ENCODE measurements around the gene WFDC8. TPM values are rescaled to one million over a fixed set of nuclear protein-coding genes. Genes with fewer than 3 reads are reported as not detected.

Gene WFDC8
- total RNA-seq, 1 experiment from 2014 or later = not detected

- H3K9me3 ChIP-seq (ENCODE audit: low read depth, low read length, poor library complexity, severe bottlenecking) = no peaks in the 10 kb centered on the region
- TF ChIP-seq CTCF (conservative IDR thresholded peaks at IDR 0.05; ENCODE audit: low read depth, low read length) (no peak), EZH2 (IDR thresholded peaks at IDR 0.05; ENCODE audit: borderline replicate concordance, low read depth, low read length, poor library complexity, severe bottlenecking) (no peak)
- DNase-seq (ENCODE audit: low spot score) = no peak
- intact Hi-C loops (cut with micrococcal nuclease; ENCODE audit: unreplicated experiment) = no loop called here
- CTCF ChIA-PET = no interaction called here
- no peak within 1 kb of the TSS for H3K4me3 ChIP-seq (ENCODE audit: low read depth, low read length, poor library complexity, severe bottlenecking)
- POLR2A ChIA-PET (ENCODE audit: low non-redundant PET) = no interaction called here
- H3K36me3 ChIP-seq (ENCODE audit: insufficient read depth, low read length, poor library complexity, severe bottlenecking) = no peaks in the 10 kb centered on the region
- peaks cover 43% of the 10 kb centered on the region for H3K27me3 ChIP-seq (replicated peaks; ENCODE audit: insufficient read depth, low read depth, low read length, poor library complexity)
- no TSS peak for BruUV-seq (replicated peaks)
- no peaks in the 10 kb centered on the region for H3K4me1 ChIP-seq (ENCODE audit: insufficient read depth, low read length, poor library complexity, severe bottlenecking)
- H3K27ac ChIP-seq (ENCODE audit: low read depth, low read length, poor library complexity, severe bottlenecking) = no peak within 1 kb of the TSS
Measured at GRCh38 chr20:45539382-45539781, 39.7 kb downstream of the WFDC8 start, which contains the start of gene WFDC6. Gene WFDC6 (minus strand): TSS chr20:45539482. CDS start chr20:45539407, 75 bp downstream.

DNA sequence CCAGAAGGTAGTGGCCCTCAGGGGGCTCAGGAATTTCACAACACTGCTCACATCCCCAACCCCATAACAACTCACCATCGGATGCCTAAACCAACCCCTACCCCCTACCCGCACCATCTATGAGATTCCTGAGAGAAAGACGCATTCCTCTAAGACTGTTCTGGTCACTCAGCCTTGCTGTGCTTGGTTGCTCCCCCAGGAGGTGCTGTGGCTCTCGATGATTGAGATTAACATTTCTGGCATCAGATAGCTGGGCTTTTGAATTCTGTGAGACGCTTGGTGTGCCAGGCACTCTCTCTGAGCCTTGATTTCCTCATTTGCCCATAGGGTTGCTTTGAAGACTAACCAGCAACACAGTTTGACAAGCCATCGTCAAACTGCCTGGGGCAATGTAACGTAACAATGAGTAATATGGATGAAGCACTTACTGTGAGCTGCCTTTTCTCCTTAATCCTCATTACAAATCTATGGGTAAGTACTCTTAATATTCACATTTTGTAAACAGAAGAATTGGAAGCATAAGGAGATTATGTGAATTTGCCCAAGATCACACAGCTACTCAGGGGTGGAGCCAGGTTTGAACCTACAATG, 40.8 kb downstream of the WFDC8 start:
- CTCF ChIA-PET = no interaction called here
- Histone ChIP-seq H3K36me3 (ENCODE audit: insufficient read depth, low read length, poor library complexity, severe bottlenecking) (no peaks in the 10 kb centered on the region), H3K27ac (ENCODE audit: low read depth, low read length, poor library complexity, severe bottlenecking) (no peak overlapping the region), H3K4me1 (ENCODE audit: insufficient read depth, low read length, poor library complexity, severe bottlenecking) (no peaks in the 10 kb centered on the region), H3K9me3 (ENCODE audit: low read depth, low read length, poor library complexity, severe bottlenecking) (no peaks in the 10 kb centered on the region), H3K27me3 (replicated peaks; ENCODE audit: insufficient read depth, low read depth, low read length, poor library complexity) (peaks cover 36% of the 10 kb centered on the region), H3K4me3 (ENCODE audit: low read depth, low read length, poor library complexity, severe bottlenecking) (no peak overlapping the region)
- intact Hi-C loops (cut with micrococcal nuclease; ENCODE audit: unreplicated experiment) = no loop called here
- no TSS peak for BruUV-seq (replicated peaks)
- DNase-seq (ENCODE audit: low spot score) = no peak
- POLR2A ChIA-PET (ENCODE audit: low non-redundant PET) = no interaction called here
- TF ChIP-seq EZH2 (IDR thresholded peaks at IDR 0.05; ENCODE audit: borderline replicate concordance, low read depth, low read length, poor library complexity, severe bottlenecking) (no peak), CTCF (conservative IDR thresholded peaks at IDR 0.05; ENCODE audit: low read depth, low read length) (0 out of 2 replicates have a peak, but pooled peaks have one; percentile 19)

- ChIA-PET POLR2A (ENCODE audit: low non-redundant PET) (interaction anchor here (0.6 to 0.7 kb wide), 2 partner anchors 181 to 538 kb away, joined by 4 to 9 read pairs; no protein-coding TSS in a partner anchor), CTCF (no interaction called here)
- H3K27ac ChIP-seq (ENCODE audit: low read depth, low read length, poor library complexity, severe bottlenecking) = no peak overlapping the region
- BruUV-seq (replicated peaks) = no TSS peak
- intact Hi-C loops (cut with micrococcal nuclease; ENCODE audit: unreplicated experiment) = no loop called here
- H3K9me3 ChIP-seq (ENCODE audit: low read depth, low read length, poor library complexity, severe bottlenecking) = no peaks in the 10 kb centered on the region
- no peak overlapping the region for H3K4me3 ChIP-seq (ENCODE audit: low read depth, low read length, poor library complexity, severe bottlenecking)
- no peaks in the 10 kb centered on the region for H3K36me3 ChIP-seq (ENCODE audit: insufficient read depth, low read length, poor library complexity, severe bottlenecking)
- no peaks in the 10 kb centered on the region for H3K4me1 ChIP-seq (ENCODE audit: insufficient read depth, low read length, poor library complexity, severe bottlenecking)
- TF ChIP-seq EZH2 (IDR thresholded peaks at IDR 0.05; ENCODE audit: borderline replicate concordance, low read depth, low read length, poor library complexity, severe bottlenecking) = no peak
- no peak for TF ChIP-seq CTCF (conservative IDR thresholded peaks at IDR 0.05; ENCODE audit: low read depth, low read length)
- H3K27me3 ChIP-seq (replicated peaks; ENCODE audit: insufficient read depth, low read depth, low read length, poor library complexity) = peaks cover 28% of the 10 kb centered on the region
- no peak for DNase-seq (ENCODE audit: low spot score)
Measured at GRCh38 chr20:45527294-45527693, 51.8 kb downstream of the WFDC8 start.
